ENCODE measurements around the gene FMR1NB.

- TF ChIP-seq POLR2A (IDR thresholded peaks at IDR 0.05; ENCODE audit: low read length) (no peak), GATA1 (IDR thresholded peaks at IDR 0.05; ENCODE audit: low read depth, low read length) (no peak)
Measured at GRCh38 chrX:147981038-147981752, at the start of gene FMR1NB.
